ENCODE data around the gene JAKMIP3. TPM values are rescaled to one million over a fixed set of nuclear protein-coding genes. Genes with fewer than 3 reads are reported as not detected.

JAKMIP3 gene
- total RNA-seq, 1 donor from 2014 or later: 1.3 TPM

Other genes starting within 250 kb of the JAKMIP3 start
- 32.0 and 33.7 TPM in 2 replicates for gene PPP2R2D, start 164.9 kb upstream of the JAKMIP3 start, total RNA-seq
- 93.3 and 99.0 TPM in 2 replicates for gene BNIP3, start 84.0 kb upstream of the JAKMIP3 start, total RNA-seq
- 16.5 and 17.9 TPM in 2 replicates for gene DPYSL4, start 121.0 kb downstream of the JAKMIP3 start, total RNA-seq
- 17.3 and 18.8 TPM in 2 replicates for gene STK32C, start 242.0 kb downstream of the JAKMIP3 start, total RNA-seq

Data from activated T-helper 2 cell treated with anti-CD3 and anti-CD28 coated beads, Interferon-gamma antibody, Interleukin-2, Interleukin-4, amounts not matched to agents 10 μg/mL and 5 μg/mL and 100 μg/mL, durations not matched to agents 14 hours and 24 hours and 36 hours (primary cell).